CD4-positive, alpha-beta T cell treated with Interferon gamma for 1 hour (primary cell): ENCODE measurements around the gene DNM3.

Experiments
- DNase-seq: peaks from one replicate; pipeline ENCODE4 v3.0.0-alpha.2; 2020

DNM3 gene

DNA sequence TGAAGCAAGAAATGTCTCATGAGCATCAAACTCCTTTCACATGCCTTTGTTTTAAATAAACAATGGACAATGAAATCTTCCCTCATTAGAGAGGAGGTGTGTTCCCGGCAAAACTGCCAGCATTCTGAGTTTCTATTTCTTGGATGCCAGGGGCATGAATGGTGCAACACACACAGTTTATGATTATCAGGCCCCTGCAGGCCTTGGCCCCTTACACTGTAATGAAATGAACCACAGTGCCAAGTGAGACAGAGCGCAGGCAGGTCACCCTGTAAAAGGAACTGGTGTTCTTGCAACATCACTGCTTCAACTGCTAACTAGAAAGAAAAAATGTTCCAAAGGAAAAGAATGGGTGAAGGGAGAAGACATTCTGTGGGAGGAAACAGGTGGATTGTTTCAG, 606.3 kb downstream of the DNM3 start:
- DNase-seq, result no peak

DNA sequence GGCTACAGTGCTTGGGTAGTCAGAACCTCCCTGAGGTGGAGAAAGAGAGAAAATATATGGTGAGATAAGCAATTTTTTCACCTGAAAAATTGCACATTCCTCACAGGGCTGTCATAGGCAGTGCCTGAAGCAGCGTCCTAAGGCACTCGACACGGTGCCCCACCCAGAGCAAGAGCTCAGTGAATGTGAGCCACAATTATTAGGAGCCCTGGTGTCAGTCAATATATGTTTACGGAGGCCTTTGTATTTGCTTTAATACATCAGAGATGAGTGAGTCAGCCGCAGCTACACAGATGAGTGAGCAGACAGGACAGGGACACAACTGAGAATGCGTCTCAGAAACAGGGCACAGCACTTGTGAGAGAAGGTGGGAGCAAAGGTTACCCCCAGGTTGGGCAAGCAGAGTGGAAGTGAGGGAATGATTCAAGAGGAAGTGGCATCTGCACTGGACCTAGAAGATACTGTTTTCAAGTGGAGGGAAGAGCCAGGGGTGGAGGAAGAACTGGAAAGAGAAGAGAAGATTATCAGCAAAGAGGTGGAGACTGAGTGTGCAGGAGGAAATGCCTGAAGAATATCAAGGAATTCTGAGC, 607.8 kb downstream of the DNM3 start:
- DNase-seq, result no peak

DNA sequence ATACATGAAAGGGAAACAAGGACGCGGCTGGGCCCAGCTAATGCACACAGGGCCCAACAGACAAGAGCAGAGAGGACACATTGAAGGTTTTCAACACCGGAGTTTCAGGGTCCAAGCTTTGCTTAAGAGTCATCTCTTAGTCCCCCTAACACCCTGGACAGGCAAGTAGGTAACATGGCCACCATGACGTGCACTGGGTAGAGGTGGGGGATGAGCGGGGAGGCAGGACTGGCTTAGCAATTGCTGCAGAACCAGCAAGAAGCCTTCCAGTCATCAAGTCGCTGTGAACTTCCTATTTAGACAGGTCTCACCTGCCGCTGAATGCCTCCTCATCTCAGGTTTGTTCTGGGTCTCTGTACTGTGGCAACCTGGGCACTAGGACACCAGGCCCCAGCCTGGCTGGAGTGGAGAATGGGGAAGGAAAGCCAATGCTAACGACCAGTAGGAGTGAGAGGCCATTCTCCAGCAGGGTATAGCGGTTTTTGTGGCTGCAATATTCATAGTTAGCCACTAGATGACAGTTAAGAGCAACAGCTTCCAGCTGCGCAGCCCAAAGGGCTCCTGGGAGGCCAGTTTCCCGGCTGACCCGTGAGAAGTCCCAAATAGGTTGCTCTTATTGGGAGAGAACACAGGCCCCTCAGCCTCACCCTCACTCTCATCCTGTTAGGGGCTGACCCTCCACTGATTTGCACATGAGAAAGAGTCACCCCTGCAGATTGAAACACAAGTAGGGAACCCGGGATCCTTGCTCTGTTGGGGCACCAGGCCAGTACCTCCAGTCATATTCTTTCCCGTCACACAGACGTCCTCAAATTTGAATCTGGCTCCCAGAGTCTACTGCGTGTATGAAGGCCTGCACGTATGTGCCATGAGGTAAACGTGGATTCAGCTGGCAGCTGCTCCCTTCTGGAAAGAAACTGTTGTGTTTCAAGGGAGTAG, 608.6 kb downstream of the DNM3 start:
- peak; percentile 35 for DNase-seq

DNA sequence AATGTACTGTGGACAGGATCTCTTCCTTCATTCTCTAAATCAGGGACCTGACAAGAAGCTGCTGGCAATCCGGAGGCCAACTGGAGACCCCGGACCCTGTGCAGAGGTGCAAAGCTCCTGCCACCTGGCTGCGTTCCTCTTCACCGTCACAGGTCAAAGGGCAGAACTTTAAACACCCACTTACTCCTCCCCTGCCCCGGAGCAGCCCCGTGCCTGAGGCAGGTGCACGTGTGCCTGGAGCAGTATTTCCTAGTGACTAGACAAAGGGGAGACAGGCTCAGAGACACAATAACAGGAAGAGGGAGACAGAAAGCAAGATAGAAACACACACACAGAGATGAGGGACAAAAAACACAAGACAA, 609.2 kb downstream of the DNM3 start:
- no peak for DNase-seq

DNA sequence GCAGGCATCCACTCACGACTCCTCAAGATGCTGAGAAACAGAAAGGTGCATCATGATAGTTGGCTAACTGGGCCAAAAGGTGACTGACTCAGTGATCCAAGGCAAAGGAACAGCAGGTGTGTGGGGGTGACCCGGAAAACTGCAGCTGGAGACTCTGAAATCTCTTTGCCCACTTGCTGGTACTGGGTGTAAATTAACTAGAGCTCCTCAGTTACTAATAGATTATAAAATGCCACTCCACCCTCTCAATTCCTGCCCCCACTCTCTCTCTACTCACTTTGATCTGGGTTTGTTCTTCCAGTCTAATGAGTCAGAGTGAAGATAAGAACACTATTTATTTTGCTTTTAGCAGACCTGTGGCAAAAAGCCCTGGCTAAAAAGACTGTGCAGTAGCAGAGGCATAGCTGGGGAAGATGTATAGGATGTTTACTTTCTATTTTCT, 609.7 kb downstream of the DNM3 start:
- no peak for DNase-seq

DNA sequence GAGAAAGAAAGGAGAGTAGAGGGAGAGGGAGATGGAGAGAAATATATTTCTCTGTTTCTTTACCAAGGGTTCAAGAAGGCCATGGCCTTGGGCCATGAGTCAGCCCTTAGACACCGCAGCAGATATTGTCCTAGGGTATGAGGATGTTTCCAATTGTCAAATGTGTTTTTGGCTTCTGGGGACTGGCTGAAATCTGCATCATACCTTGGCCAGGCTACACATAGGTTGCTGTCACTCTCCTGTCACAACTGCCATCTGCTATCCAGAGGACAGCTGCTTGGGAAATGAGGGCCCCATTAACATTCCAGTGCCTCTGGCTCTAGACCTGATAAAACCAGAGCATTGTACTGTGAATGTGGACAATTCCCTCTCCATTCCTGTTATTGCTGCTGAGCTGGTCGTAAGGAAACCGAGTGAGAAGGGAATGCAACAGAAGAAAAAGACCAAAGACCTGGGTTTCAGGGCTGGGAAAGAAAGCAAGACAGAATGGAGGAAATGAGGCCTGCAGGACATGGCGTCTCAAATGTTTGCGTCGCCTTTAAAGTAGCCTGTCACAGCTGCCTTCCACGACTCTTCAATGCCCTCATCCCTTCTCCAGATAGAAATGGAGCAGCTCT, 611.3 kb downstream of the DNM3 start:
- no peak for DNase-seq

DNA sequence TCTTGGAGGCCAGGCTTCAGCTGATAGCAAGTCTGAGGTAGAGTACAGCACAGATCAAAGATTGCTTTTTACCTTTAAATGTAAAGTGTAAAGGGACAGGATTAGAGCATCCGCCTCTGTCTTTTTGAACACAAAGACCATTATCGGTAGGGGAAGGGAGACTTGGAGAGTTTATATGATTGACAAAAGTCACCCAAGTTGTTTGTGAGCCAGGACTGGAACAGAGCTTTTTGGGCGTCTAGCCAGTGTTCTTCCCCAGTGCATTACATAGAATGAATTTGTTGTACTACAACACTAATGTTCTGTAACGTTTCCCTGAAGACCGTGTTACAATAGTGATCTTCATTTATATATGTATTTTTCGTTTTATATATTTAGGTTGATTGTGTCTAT, 611.9 kb downstream of the DNM3 start:
- no peak for DNase-seq

DNA sequence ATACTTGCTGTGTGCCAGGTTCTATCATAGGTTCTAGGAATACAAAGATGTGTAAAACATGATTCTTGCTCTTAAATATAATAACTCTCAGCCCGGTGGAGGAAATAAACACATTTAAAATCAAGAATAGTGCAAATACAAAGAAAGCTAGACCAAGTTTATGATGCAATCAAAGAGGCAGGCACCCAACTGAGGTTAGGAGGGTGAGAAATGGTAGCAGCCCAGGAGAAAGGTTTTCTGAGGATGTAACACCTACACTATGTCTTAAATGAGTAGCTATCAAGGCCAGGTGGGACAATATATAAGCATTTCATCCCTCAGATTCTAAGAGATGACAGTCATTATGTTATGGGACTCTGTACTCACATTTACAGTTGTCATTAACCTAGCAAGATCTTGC, 612.3 kb downstream of the DNM3 start:
- no peak for DNase-seq

DNA sequence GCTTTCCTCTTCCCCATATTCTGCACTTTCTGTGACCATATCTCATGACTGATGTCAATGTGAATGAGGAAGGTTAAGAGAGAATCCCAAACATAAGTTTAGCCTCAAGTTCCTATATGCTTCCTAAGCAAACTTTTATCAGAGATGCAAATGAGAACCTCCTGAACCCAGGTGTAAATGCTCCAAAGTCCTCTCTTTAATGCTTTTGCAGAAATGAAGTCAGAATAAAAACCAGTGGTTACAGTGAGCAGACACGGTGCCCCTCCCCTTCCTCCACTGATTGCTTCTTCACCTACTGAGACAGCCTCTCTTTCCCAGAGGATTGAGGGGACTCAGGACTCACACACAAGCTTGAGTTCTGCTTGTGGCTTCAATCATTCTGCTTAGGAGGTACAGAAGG, 614.2 kb downstream of the DNM3 start:
- DNase-seq, result no peak

DNA sequence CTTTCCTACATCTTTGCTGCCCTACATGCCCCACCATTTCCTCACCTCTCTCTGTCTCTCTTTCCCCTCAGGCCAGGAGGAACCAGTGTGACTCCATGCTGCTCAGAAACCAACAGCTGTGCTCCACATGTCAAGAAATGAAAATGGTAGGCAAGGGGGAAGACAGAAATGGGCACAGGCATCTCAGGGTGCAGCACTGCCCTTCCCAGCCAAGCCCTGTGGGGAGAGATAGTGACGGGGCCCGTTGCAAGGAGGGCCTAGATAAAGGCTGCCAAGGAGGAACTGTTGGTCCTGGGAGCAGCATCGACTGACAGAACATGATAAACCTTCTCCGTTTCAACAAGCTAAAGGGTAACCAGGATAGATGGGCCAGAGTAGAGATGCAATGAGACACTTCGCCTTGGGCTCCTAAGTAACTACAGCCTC, 615.1 kb downstream of the DNM3 start:
- no peak for DNase-seq

DNA sequence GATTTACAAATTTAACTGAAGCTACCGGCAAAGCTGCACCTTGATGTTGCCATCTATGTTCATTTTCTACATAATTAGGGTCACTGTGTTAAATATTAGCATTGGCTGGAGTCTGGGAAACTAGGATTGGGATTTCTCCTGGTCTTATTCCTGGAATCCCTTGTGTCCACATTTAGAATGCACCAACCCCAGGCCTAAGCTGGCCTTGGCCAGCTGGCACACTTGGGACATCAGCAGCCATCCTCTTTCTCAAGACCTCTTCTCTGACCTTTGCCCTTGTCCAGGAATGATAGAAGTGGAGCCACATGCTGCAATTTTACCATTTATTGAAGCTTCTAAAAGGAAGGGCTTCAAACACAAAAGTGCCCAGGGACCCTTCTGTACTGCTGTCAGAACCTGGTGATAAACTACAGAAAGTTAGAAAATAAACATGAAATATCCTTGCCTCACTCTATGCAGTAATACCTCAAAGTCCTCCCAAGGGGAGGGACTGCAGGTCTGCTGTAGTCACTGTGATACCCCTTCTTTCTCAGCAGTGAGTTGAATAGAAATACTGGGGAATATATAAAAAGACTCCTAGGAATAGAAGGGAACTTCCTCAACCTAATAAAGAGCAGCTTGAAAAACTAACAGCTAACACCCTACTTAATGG, 616.3 kb downstream of the DNM3 start:
- no peak for DNase-seq

DNA sequence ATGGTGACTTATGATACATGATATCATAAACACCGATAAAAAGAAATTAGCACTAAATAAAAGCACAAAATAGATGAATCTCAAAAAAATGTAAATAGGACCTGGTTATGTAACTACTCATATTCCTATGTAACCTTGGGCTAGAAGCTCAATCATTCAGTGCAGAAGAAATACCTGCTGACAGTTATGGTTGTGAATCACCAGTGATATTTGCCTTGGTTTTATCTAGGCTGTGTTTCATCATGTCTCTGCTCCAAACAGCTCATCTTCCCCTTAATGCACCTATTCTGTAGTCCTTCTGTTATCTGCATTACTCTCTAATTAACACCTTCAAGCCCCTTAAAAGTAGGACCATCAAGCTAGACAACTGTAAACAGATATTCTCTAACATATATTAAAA, 618.9 kb downstream of the DNM3 start:
- DNase-seq, result no peak

DNA sequence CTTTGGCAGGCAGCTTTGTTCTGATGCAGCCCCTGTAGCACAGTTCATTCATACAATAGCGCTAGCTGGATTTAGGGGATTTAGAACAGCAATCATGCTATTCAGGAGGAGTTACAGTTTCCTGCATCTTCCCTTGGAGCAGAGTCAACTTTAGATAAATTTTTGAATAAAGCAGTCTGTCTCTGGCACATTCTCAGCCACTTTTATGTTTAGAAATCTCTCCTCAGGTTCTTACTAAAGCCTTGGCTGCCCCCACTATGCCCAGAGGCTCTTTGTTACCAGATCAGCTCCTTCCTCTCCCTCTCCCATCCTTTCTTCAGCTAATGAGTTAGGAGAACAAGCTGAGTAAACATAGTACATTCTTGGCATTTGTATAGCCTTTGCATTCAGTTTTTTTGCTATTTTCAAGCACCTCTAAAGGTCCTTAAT, 619.6 kb downstream of the DNM3 start:
- no peak for DNase-seq
